ENCODE measurements around the gene LRR1.
A peak's percentile ranks its signal among the peaks of the same experiment; 100 is the strongest.
"Not testable (repeated sequence)": the region's sequence is repeated elsewhere in the genome, so short reads cannot be mapped to it uniquely, and the experiment has no call there.

LRR1 gene

GRCh38 chr14:49586673-49587460 lies 11.9 kb upstream of the LRR1 start:
- peak; percentile 86 for DNase-seq (ENCODE audit: low spot score)

DNA sequence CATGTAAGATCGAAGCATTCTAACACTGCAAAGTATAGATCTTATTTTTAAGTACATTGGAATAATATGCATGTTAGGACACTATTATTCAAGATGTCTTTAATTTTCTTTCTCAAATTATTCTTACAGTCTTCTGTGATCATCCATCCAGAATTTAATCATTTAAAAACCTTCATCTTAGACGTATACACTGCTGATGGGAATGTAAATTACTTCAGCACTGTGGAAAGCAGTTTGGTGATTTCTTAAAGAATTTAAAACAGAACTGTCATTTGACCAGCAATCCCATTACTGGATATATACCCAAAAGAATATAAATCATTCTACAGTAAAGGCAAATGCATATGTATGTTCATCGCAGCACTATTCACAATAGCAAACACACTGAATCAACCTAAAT lies 9.4 kb upstream of the LRR1 start:
- no peak for DNase-seq (ENCODE audit: low spot score)

DNA sequence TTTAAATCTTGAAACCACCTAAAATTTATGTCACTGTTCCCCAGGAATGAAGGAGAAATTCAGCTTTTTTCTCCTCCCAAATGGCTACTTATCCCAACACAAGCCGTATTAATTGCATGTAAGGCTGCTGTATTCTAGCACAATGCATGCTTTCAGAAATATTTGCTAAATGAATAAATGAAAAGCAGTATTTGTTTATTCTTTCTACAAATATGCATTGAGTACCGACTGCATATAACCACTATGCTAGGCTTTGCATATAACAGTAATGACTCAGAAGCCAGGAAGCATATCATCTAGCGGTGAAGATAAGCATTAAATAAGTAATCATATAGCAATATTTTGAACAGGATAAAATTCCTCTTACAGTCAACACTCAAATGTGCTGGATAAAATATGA lies 5.7 kb upstream of the LRR1 start:
- no peak for DNase-seq (ENCODE audit: low spot score)

DNA sequence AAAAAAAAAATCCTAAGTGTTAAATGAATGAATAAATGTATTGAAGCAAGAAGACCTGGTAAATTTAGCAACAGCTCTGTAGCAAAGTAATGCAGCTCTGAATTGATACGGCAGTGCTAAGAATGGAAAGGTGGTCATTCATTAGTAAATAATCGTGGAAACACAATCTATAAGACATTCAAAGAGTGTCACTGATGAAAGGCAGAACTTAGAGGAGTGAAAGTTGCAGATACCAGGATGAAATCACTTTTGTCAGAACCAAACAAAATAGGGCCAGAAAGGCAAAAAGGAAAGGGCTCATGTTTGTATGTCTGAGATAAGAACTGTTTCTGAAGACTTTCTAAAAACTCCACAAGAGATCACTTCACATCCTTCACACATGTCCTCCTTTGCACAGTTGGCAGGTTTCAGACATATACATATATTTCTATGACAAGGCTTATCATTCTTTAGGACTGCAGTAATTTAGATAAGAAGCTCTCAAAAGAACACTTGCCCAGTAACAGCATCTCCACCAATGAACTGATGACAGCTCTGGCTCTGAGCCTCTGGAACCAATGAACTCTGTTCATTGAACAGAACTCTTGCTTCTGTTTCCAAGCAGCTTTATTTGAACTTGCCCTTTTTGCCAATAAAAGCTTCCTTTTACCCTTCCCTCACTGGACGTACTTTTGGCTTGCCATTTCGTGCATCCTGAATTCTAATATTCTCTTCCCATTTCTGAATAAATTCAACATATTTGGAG lies 4.2 kb upstream of the LRR1 start:
- DNase-seq (ENCODE audit: low spot score) = no peak

DNA sequence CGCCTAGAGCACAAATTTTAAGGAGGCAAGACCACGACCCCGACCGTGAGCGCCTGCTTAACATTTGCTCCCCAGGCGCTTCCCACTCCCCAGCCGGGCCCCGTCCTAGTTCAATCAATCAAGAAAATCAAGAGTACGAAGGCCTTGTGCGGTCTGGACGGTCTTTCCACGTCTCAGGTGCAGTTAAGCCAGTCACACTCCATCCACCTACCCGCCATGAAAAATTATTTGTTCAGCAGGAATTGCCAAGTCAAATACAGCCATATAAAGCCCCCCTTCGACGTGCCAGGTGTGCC lies 603 bp upstream of the LRR1 start:
- no peak for DNase-seq (ENCODE audit: low spot score)

GRCh38 chr14:49607583-49607982 lies 8.8 kb downstream of the LRR1 start:
- no peak for DNase-seq (ENCODE audit: low spot score)

GRCh38 chr14:49612251-49612650 lies 13.5 kb downstream of the LRR1 start:
- no peak for DNase-seq (ENCODE audit: low spot score)

- no peak for DNase-seq (ENCODE audit: low spot score)
Observed at GRCh38 chr14:49612671-49613070, 13.9 kb downstream of the LRR1 start.

DNA sequence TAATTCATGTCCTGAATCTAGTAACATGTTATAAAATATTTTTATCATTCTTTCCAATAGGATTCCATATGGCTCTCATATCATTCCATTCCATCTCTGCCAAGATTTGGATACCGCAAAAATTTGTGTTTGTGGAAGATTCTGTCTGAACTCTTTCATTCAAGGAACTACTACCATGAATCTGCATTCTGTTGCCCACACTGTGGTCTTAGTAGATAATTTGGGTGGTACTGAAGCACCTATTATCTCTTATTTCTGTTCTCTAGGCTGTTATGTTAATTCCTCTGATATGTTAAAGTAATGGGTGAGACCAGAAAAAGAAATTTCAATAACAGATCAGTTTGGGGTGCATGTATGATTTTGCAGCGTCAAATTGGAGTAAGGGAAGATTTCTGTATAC lies 15.5 kb downstream of the LRR1 start:
- no peak for DNase-seq (ENCODE audit: low spot score)

GRCh38 chr14:49615776-49616175 lies 17.0 kb downstream of the LRR1 start:
- no peak for DNase-seq (ENCODE audit: low spot score)

GRCh38 chr14:49617852-49618519 lies 19.2 kb downstream of the LRR1 start:
- DNase-seq (ENCODE audit: low spot score) = no peak

- not testable (repeated sequence) for DNase-seq (ENCODE audit: low spot score)
Observed at GRCh38 chr14:49619273-49619672, 20.5 kb downstream of the LRR1 start.

GRCh38 chr14:49619730-49620129 lies 21.0 kb downstream of the LRR1 start:
- no peak for DNase-seq (ENCODE audit: low spot score)

GRCh38 chr14:49620182-49621113 lies 21.7 kb downstream of the LRR1 start, which contains the start of the genes MGAT2 and RPL36AL:
TSS of gene MGAT2 (plus strand) at chr14:49620799. CDS start at chr14:49621269, 470 bp downstream.
TSS of gene RPL36AL (minus strand) at chr14:49620626. CDS start at chr14:49619104, 1,522 bp downstream.
- DNase-seq (ENCODE audit: low spot score) = peak; percentile 97

GRCh38 chr14:49621114-49621881 lies 22.6 kb downstream of the LRR1 start:
- peak; percentile 38 for DNase-seq (ENCODE audit: low spot score)

GRCh38 chr14:49622022-49622607 lies 23.4 kb downstream of the LRR1 start:
- no peak for DNase-seq (ENCODE audit: low spot score)

DNA sequence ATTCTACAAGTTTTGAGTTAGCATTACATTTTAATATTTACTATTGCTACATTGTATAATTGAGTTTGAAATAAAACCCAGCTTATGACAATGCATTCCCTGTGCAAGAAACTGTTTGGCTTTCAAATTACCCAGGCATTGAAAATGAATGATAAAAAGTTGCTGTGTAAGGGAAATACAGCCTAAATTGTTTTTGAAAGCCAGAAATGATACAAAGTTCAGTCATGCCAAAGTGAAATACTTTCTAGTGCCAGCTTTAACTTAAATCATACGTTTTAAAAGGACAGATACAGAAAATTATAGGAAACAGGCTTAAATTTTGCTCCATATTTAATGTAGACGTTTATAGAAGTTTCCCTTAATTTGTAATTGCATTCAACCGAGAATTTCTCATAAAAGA lies 24.6 kb downstream of the LRR1 start:
- no peak for DNase-seq (ENCODE audit: low spot score)

- no peak for DNase-seq (ENCODE audit: low spot score)
Observed at GRCh38 chr14:49623941-49624839, 25.4 kb downstream of the LRR1 start.

All from kidney capillary endothelial cell (primary cell).